Breast epithelium (tissue), 3 donors: ENCODE measurements around the gene RTN4.

Experiments used
- CTCF ChIP-seq, 3 donors: fragments of 450-650 bp; IDR thresholded peaks; one replicate each; pipeline ENCODE4 v1.5.1; 2016 to 2017; ENCODE audit warnings: antibody characterized with exemption in 3 of 3, mild to moderate bottlenecking in 3 of 3, moderate library complexity in 3 of 3
- POLR2AphosphoS5 ChIP-seq, 3 donors: sonication (generic); formaldehyde crosslinking; IDR thresholded peaks; one replicate each; pipeline ENCODE4 v1.6.1; 2017; ENCODE audit warnings: antibody characterized with exemption in 3 of 3

DNA sequence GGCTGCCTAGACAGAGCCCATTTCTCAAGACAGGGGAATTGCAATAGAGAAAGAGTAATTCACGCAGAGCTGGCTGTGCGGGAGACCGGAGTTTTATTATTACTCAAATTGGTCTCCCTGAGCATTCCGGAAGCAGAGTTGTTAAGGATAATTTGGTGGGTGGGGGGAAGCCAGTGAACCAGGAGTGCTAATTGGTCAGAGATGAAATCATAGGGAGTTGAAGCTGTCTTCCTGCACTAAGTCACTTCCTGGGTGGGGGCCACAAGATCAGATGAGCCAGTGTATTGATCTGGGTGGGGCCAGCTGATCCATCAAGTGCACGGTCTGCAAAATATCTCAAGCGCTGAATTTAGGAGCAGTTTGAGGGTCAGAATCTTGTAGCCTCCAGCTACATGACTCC lies 84.8 kb downstream of the RTN4 start:
- TF ChIP-seq POLR2AphosphoS5 (IDR thresholded peaks at IDR 0.05) = no peak
- TF ChIP-seq CTCF (IDR thresholded peaks at IDR 0.05) = no peak
